NCI-H345 treated with DMSO at 0.1 percent for 48 hours (cell line): ENCODE data around the gene FXYD5.
A peak's percentile ranks its signal among the peaks of the same experiment; 100 is the strongest.

Source experiments
- DNase-seq: peaks from one replicate; lab custom pipeline; 2025; ENCODE audit not compliant: unreplicated experiment; lab: John Stamatoyannopoulos, UW

Gene FXYD5

GRCh38 chr19:35154525-35155406 is at the start of gene FXYD5:
Gene FXYD5 (plus strand): TSS chr19:35154735. CDS start chr19:35155551, 816 bp downstream.
- DNase-seq: no peak

GRCh38 chr19:35105047-35105410 is 49.5 kb upstream of the FXYD5 start:
- DNase-seq: no peak

- no peak for DNase-seq
These were observed 48.9 kb upstream of the FXYD5 start for GRCh38 chr19:35105411-35106290.

DNA sequence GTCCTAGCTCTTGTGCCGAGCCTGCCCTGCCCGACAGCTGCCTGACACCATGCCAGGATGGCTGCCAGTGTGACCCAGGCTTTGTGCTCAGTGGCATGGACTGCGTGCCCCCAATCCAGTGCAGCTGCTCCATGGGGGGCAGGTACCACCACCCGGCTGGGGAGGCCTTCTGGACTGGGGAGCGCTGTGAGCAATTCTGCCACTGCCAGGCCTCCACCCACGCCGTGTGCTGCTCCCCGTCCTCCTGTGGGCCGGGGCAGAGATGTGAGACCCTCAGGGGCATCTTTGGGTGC is 48.3 kb upstream of the FXYD5 start:
- DNase-seq: no peak

DNA sequence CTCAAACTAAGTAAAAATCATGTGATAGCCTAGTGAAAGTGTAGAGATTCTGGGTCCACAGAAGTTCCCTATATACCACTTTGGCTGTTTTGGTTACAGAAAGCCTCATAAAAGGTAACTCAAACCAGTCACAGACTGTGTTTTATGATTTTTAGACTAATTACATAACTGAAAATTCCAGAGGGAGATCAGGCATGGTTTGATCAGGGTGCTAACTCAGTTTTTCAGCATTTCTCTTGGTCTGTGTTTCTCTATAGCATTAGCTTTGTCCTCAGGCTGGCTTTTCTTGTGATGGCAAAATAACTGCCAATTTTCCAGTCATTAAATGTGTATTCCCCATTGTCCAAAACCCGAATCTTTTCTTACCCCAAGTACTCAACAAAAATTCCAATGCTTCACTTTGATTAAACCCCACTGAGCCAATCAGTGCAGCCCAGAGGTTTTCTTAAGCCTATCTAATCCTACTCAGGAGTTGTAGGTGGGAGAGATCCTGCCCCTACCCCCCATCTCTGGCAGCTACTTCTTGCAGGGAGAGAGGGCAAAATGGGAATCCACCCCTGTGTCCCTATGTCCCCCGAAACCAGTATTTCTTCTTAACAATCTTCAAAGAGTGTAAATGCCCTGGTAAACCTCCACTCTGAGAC is 47.5 kb upstream of the FXYD5 start:
- DNase-seq: no peak

- DNase-seq: no peak
These were observed 47.0 kb upstream of the FXYD5 start for GRCh38 chr19:35107545-35107944.

- no peak for DNase-seq
These were observed 45.8 kb upstream of the FXYD5 start for GRCh38 chr19:35108730-35109129.

- DNase-seq: no peak
These were observed 45.0 kb upstream of the FXYD5 start for GRCh38 chr19:35109395-35110112.

- DNase-seq: no peak
These were observed 43.6 kb upstream of the FXYD5 start for GRCh38 chr19:35110974-35111373.

DNA sequence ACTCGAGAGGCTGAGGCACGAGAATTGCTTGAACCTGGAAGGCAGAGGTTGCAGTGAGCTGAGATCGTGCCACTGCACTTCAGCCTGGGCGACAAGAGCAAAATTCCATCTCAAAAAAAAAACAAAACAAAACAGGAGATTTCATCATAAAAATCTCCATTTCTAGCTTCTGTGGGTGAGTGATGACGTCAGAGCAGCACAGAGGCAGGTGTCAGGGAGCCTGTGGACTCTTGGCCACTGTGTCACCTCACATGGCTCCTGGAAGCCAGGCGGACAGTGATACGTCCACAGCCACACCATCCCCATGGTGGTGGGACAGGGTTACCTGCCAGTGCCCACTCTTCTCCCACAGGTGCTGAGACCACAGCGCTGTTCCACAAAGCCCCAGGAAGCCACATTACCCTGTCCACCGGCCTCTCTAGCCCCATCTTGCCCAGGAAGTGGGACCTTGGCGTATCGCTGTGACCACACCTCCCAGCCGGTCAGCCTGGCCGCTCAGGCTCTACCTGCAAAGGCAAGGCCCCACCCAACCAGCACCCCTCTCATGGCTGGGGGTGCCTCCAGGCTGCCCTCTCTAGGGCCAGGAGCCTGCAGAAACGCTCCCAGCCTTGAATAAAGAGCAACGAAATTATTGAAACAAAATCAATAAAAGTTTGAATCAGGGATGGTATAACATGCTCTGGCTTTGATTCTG is 41.4 kb upstream of the FXYD5 start:
- DNase-seq: no peak

DNA sequence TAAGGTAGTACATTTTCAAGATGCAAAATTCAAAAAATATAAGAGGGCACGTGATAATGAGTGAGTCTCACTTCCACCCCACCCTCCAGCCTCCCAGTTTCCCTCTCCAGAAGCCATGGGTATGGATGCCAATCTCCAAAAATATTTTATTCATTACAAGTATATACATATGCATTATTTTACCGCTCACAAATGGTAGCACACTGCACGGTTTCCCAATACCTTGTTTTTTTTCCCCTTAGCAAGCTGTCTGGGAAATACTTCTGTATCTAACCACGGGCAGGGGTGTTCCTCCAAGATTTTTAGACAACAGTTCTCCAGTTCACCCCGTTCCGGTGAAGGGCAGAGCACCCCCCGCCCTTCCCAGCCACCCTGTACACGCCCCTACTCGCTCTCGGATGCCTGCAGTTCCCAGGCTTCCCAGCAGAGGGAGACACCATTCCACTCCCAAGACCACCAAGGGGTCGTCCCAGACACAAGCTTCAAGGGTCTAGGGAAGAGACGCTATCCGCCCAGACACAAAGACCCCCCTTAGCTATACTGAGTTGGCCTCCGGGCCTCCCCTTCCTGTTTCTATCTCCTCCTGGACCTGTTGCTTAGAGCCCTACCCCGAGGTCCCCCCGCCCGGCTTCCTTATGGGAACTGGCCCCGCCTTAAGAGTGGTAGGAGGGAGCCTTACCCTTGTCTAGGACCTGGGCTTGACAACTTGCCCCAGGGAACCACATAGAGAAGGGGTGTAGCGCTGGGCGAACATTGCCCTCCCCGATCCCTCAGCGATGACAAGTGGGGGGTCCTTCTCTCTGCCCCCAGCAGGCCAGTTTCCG is 40.0 kb upstream of the FXYD5 start:
- peak; percentile 46 for DNase-seq

GRCh38 chr19:35115177-35115951 is 39.2 kb upstream of the FXYD5 start, which contains the start of gene FXYD3:
Gene FXYD3 (plus strand): TSS chr19:35115823. CDS start chr19:35119377, 3,554 bp downstream.
- no peak for DNase-seq

DNA sequence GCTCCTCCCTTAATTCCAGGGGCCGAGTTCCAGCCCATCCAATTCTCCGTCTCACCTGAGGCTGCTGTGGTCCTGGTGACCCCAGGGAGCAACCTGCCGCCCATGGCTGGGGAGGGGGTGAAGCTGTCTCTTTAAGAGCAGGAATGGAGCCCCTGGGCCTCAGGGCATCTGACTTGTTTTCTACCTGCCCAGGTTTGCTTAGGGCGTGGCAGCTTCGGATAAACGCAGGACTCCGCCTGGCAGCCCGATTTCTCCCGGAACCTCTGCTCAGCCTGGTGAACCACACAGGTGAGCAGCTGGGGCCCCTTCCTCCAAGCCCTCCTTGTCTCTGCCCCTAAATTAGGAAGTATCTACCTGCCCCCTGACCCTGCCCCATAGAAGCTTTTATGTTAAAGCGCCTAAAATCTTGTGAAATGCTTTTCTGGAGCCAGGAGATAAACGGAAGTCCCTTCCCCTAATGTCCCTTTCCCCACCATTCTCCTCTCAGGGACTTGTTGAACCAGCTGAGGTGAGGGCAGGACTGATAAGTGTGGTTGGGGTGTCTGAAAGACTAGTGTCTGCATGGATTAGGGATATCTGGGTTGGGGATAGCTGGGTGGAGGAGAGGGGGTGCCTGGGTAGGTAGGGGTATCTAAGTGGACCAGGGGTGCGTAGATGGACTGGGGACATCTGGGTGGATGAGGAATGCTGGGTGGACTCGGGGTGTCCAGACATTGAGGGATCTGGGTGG is 38.3 kb upstream of the FXYD5 start:
- no peak for DNase-seq

DNA sequence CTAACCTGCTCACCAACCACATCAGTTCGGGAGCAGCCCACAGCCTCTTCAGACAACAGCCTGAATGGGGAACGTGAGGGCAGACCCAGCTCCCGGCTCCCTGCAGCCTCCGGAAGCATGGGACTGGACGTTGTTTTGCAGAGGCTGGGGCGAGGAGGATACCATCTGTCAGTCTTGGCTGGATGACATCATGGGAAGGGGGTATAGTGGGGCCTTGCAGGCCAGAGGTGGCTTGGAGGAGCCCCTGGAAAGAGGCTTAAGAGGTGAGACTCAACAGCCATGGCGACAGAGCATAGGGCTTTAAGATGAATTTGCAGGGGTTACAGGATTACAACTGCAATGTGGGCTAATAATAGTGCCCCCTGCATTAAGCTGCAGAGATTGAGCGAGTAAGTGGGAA is 37.4 kb upstream of the FXYD5 start:
- DNase-seq: no peak

- no peak for DNase-seq
These were observed 36.7 kb upstream of the FXYD5 start for GRCh38 chr19:35117799-35118198.

DNA sequence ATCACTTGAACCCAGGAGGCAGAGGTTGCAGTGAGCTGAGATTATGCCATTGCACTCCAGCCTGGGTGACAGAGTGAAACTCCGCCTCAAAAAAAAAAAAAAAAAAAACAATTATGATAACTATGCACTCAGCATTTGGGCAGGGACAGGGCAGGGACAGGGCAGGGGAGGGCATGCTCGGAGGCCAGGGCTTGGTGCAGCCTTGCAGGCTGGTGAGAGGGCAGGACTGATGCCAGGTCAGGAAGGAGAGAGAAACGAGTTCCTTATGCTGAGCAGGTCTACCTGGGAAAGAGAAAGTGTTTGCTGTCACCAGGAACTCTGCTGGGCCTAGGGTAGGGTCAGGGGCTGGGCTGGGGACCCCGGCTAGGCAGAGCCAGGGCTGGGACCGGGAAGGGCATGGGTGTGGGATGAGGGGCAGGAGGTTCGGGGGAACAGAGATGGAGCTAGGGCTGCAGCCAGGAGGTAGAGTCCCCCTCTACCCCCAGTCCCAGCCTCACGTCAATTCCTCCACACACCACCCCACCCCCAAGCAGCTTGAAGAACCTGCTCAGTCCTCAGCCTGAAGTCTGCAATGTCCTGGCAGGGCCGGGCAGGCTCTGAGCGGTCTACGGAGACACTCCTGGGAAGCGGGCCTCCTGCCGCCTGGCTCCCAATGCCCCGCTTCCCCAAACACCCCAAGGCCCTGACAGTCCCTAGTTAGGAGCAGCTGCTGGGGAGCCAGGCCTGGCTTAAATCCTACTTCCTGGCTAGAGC is 36.1 kb upstream of the FXYD5 start:
- no peak for DNase-seq

DNA sequence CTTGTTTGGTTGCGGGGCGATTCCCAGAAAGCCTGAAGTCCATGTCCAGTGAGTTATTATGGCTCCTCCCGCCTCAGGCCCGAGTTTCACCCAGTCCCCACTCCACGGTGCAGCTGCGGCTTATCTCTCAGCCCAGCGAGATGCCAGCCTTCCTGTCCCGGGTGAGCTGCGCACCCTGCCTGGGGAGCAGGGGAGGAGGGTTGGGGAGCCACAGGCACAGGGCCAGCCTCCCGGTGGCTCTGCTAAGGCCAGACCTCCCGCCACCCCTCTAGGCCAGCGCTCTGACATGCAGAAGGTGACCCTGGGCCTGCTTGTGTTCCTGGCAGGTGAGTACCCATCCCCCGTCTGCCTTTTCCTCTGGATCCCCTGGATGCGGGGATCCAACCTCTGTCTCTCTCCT is 35.4 kb upstream of the FXYD5 start:
- DNase-seq: no peak
